Measurements from ENCODE around the gene CCDC92B. TPM values are rescaled to one million over a fixed set of nuclear protein-coding genes. Genes with fewer than 3 reads are reported as not detected.

Gene CCDC92B
- total and polyA plus RNA-seq, 2 of the 4 experiments (the other 2 are of a cell fraction): not detected

GRCh38 chr17:2722611-2723010, 26.8 kb downstream of the CCDC92B start:
- no peaks in the 10 kb centered on the region for H3K36me3 ChIP-seq (ENCODE audit: control insufficient read depth, insufficient read depth, low read length)
- H2BK120ac ChIP-seq (ENCODE audit: low read depth, low read length): no peak overlapping the region
- H3K27me3 ChIP-seq (ENCODE audit: control insufficient read depth, insufficient read depth, low read length): peaks cover 48% of the 10 kb centered on the region
- no peak for TF ChIP-seq CHD1 (IDR thresholded peaks at IDR 0.05; ENCODE audit: low read depth, low read length)
- no peak for TF ChIP-seq RFX5 (IDR thresholded peaks at IDR 0.05; ENCODE audit: low read depth, low read length)
- TF ChIP-seq BHLHE40 (IDR thresholded peaks at IDR 0.05; ENCODE audit: low read depth, low read length): no peak
- no peak for TF ChIP-seq MXI1 (IDR thresholded peaks at IDR 0.05; ENCODE audit: borderline replicate concordance, low read depth, low read length)
- TF ChIP-seq CEBPB (IDR thresholded peaks at IDR 0.05; ENCODE audit: low read depth, low read length): no peak
- TF ChIP-seq RCOR1 (IDR thresholded peaks at IDR 0.05; ENCODE audit: insufficient replicate concordance, low read length): no peak
- TF ChIP-seq ELK1 (IDR thresholded peaks at IDR 0.05; ENCODE audit: borderline replicate concordance, low read depth, low read length): no peak
- no peak for TF ChIP-seq NFE2L2 (IDR thresholded peaks at IDR 0.05; ENCODE audit: low read depth, low read length)
- no peak for TF ChIP-seq MAZ (IDR thresholded peaks at IDR 0.05; ENCODE audit: borderline replicate concordance, low read depth, low read length)
- TF ChIP-seq FOS (IDR thresholded peaks at IDR 0.05; ENCODE audit: low read depth, low read length): no peak
- TF ChIP-seq, protein P1, sequence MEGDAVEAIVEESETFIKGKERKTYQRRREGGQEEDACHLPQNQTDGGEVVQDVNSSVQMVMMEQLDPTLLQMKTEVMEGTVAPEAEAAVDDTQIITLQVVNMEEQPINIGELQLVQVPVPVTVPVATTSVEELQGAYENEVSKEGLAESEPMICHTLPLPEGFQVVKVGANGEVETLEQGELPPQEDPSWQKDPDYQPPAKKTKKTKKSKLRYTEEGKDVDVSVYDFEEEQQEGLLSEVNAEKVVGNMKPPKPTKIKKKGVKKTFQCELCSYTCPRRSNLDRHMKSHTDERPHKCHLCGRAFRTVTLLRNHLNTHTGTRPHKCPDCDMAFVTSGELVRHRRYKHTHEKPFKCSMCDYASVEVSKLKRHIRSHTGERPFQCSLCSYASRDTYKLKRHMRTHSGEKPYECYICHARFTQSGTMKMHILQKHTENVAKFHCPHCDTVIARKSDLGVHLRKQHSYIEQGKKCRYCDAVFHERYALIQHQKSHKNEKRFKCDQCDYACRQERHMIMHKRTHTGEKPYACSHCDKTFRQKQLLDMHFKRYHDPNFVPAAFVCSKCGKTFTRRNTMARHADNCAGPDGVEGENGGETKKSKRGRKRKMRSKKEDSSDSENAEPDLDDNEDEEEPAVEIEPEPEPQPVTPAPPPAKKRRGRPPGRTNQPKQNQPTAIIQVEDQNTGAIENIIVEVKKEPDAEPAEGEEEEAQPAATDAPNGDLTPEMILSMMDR (conservative IDR thresholded peaks at IDR 0.05; ENCODE audit: low read depth, low read length): no peak
- TF ChIP-seq POLR2A (IDR thresholded peaks at IDR 0.05; ENCODE audit: low read depth, low read length): no peak
- no peak for TF ChIP-seq MAFK (IDR thresholded peaks at IDR 0.05; ENCODE audit: low read depth, low read length)
- TF ChIP-seq RAD21 (IDR thresholded peaks at IDR 0.05; ENCODE audit: low read length): no peak
- no peaks in the 10 kb centered on the region for H3K4me1 ChIP-seq (ENCODE audit: control insufficient read depth, insufficient read depth, low read length)
- in situ Hi-C loops (cut with MboI; ENCODE audit: low sequenced_read_pairs) (no loop called here), intact Hi-C loops (cut with micrococcal nuclease) (no loop called here), dilution Hi-C loops (cut with HindIII; ENCODE audit: low sequenced_read_pairs, unreplicated experiment) (no loop called here)
- H3K18ac ChIP-seq (ENCODE audit: low read depth, low read length): no peak overlapping the region
- no peaks in the 10 kb centered on the region for H3K9me3 ChIP-seq (ENCODE audit: control insufficient read depth, insufficient read depth, low read length)
- no peak overlapping the region for H3K4ac ChIP-seq (ENCODE audit: low read depth, low read length)
- ATAC-seq (ENCODE audit: low read depth) (no peak), DNase-seq (no peak)
- H2BK15ac ChIP-seq (ENCODE audit: low read depth, low read length): no peak overlapping the region
- no peak overlapping the region for H3K56ac ChIP-seq (ENCODE audit: extremely low read depth, insufficient read depth, low read length)
- H4K91ac ChIP-seq (ENCODE audit: insufficient read depth, low read depth, low read length): no peak overlapping the region
- WGBS, 2 experiments (ENCODE audit: extremely low coverage in 2 of 2, insufficient read length in 1 of 2): no CpG with 5 or more reads among the region's 10 CpGs
- no peak overlapping the region for H4K8ac ChIP-seq (ENCODE audit: low read depth in 2 of 2, low read length in 2 of 2)
- no peak overlapping the region for H2AFZ ChIP-seq (replicated peaks; ENCODE audit: low read length, poor library complexity)
- no peaks in the 10 kb centered on the region for H3K9me1 ChIP-seq (ENCODE audit: insufficient read depth, low read length)
- H4K5ac ChIP-seq (ENCODE audit: low read depth, low read length): no peak overlapping the region
- BruUV-seq (replicated peaks): no TSS peak
- no peak overlapping the region for H2AK5ac ChIP-seq (ENCODE audit: low read depth, low read length)
- no peaks in the 10 kb centered on the region for H3K79me1 ChIP-seq (ENCODE audit: low read depth in 1 of 2, low read length in 2 of 2)
- H3K14ac ChIP-seq (replicated peaks; ENCODE audit: low read depth, low read length): no peak overlapping the region
- no peak overlapping the region for H2BK5ac ChIP-seq (ENCODE audit: low read depth, low read length, poor library complexity, severe bottlenecking)
- H3K9ac ChIP-seq (ENCODE audit: low read depth, low read length): no peak overlapping the region
- H2AK9ac ChIP-seq (replicated peaks; ENCODE audit: low read depth, low read length, poor library complexity): no peak overlapping the region
- no peak overlapping the region for H3K27ac ChIP-seq (ENCODE audit: insufficient read depth, low read length)
- H3K4me2 ChIP-seq (ENCODE audit: low read depth, low read length): no peak overlapping the region
- H2BK20ac ChIP-seq (ENCODE audit: low read depth, low read length): no peak overlapping the region
- ChIA-PET POLR2A (ENCODE audit: unreplicated experiment) (no interaction called here), CTCF (no interaction called here)
- no peaks in the 10 kb centered on the region for H4K20me1 ChIP-seq (ENCODE audit: insufficient read depth, low read length)
- H3K4me3 ChIP-seq (ENCODE audit: insufficient read depth, low read depth, low read length): no peak overlapping the region
- H3K23ac ChIP-seq (ENCODE audit: low read depth, low read length): no peak overlapping the region

Measured in IMR-90 (cell line).